Astrocyte of the cerebellum (primary cell): ENCODE results near the gene NOXO1.

Experiments used
- DNase-seq: peaks from one replicate; pipeline ENCODE4 v3.0.0-alpha.2; 2011; ENCODE audit warnings: low read depth
- H3K4me3 ChIP-seq: 2 replicates; pipeline ENCODE4 v1.5.1; 2011; ENCODE audit warnings: mild to moderate bottlenecking, low read depth, low read length, moderate library complexity
- in situ Hi-C: cut with HindIII; loops from 2 replicates; pipeline ENCODE4 v1.10.0; 2017; ENCODE audit warnings: low sequenced_read_pairs
- TF ChIP-seq, protein P1 (sequence below): IDR thresholded peaks from 2 replicates; pipeline ENCODE4 v1.5.1; 2012; ENCODE audit warnings: low read length, low read depth, moderate library complexity, mild to moderate bottlenecking; ENCODE audit errors: missing control alignments

The NOXO1 gene

DNA sequence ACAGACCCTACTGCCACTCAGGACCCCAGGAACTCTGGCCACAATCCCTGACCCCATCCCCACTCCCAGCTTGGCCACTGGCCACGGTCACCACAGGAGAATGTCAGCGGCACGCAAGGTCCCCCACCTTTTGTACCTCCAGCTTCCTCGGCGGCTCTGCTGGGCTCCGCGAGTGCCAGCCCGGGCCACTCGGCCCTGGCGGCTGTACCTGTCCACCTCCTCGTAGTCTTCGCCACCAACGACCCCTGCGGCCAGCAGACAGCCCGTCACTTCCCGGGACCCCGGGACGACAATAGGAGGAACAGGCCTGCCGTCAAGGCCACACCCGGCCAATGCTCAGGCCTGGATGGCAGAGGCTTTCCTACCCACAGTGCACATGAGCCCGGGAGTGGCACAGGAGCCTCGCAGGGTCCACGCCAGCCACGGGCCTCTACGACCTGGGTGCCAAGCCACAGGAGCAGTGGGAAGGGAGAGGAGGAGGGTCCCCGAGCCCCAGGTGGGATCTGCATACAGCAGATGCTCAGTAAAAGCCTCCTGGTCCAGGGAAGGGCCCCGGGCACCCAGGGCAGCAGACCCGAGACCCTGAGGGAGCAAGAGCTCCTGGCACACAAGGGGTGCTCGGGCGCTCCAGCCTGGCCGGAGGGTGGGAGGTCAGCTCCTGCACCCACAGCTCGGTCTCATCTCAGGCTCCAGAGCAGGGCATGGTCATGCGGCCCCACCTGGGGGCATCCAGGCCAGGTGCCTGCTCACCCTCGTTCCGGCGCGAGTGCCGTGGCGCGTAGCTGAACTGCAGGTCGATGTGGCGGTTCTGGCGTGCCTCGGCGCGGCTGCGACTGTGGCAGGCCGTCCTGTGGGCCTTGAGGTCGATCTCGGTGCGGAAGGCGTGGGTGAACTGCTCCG is 20.4 kb upstream of the NOXO1 start:
- TF ChIP-seq, protein P1, sequence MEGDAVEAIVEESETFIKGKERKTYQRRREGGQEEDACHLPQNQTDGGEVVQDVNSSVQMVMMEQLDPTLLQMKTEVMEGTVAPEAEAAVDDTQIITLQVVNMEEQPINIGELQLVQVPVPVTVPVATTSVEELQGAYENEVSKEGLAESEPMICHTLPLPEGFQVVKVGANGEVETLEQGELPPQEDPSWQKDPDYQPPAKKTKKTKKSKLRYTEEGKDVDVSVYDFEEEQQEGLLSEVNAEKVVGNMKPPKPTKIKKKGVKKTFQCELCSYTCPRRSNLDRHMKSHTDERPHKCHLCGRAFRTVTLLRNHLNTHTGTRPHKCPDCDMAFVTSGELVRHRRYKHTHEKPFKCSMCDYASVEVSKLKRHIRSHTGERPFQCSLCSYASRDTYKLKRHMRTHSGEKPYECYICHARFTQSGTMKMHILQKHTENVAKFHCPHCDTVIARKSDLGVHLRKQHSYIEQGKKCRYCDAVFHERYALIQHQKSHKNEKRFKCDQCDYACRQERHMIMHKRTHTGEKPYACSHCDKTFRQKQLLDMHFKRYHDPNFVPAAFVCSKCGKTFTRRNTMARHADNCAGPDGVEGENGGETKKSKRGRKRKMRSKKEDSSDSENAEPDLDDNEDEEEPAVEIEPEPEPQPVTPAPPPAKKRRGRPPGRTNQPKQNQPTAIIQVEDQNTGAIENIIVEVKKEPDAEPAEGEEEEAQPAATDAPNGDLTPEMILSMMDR: no peak
- no peak for DNase-seq
- H3K4me3 ChIP-seq: no peak overlapping the region
- in situ Hi-C loops: no loop called here

DNA sequence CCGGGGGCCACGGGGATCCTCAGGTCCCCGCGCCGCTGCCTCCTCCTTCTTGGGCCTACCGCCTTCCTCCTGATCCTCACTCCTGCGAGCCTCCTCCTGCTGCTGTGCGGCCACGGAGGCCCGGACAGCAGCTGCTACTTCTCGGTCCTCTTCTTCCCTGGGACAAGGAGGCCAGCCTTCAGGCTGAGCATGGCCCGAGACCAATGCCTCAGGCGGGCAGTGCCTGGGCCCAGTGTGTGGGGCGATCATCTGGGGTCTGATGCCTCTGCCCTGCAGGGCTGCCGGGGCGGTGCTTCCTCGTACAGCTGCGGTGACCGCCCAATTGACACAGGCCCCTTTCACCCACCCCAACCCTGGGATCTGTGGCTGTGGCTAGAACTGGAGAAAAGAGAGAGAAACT is 19.8 kb upstream of the NOXO1 start:
- TF ChIP-seq, protein P1: no peak
- in situ Hi-C loops: no loop called here
- DNase-seq: no peak
- no peak overlapping the region for H3K4me3 ChIP-seq

DNA sequence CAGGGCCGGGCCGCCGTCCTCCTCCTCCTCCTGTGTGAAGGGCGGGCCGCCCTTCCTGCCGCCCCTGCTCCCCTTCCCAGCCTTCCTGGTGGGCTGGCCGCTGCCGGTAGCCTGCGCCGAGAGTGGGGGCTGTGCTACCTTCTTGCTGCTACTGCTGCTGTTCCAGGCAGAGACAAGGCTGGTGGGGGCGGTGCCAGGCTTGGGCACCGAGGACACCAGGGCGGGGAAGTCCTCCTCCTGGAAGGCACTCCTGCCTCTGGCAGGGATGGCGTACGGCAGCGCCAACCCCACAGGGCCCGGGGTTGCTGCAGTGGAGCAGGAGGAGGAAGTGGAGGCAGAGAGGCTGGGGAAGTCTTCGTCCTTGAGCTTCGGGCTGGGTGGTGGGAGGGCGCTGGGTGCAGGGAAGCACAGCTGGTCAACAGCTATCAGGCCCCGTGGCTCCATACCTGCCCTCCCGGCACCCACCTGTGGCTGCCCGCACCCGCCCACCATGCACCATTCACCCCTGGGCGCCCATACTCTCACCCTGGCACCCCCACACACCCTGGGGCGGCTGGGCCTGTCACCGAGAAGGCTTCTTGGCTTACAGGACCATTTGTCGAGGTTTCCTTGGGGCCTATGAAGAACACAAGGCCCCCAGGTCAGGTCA is 18.7 kb upstream of the NOXO1 start:
- in situ Hi-C loops: no loop called here
- TF ChIP-seq, protein P1: no peak
- DNase-seq: no peak
- H3K4me3 ChIP-seq: no peak overlapping the region

DNA sequence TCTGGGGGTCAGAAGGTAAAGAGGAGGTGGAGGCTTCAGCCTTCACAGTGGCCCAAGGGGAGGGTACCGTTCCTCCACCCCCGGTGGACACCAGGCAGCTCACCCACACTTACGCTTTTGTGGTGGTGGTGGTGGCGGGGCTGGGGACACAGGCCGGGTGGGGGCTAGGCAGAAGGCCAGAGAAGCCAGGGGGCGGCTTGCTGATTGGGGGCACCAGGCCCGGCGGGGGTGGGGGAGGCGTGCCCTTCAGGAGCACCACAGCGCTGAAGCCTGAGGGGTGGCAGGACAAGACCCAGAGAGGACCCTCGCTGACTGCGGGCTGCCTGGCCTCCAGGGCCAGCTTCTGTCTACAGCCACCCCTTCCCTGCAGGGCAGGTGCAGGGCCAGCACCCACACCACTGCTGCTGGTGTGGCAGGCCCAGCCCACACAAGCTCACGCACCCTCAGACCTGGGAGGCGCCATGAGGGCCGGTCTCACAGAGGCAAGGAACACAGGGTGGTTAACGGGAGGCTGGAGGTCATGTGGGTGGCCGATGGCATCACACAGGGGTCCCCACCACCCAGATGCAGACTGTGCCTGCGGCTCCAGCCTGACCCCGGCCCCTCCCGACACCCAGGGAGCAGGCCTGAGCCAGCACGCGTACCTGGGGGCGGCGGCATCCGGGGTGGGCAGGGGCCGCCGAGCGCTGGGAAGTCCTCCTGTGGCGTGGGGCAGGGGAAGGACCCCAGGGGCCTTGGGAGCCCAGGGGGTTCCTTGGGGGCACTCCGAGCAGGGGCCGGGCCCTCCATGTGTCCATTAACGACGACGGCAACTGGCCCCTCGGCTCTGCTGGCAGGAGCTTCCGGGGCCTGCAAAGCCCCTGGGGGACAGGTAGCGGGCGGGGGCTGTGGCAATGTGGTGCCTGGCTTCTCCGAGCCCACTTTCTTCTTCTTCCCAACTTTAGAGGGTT is 17.9 kb upstream of the NOXO1 start:
- in situ Hi-C loops: no loop called here
- TF ChIP-seq, protein P1: no peak
- no peak overlapping the region for H3K4me3 ChIP-seq
- no peak for DNase-seq

DNA sequence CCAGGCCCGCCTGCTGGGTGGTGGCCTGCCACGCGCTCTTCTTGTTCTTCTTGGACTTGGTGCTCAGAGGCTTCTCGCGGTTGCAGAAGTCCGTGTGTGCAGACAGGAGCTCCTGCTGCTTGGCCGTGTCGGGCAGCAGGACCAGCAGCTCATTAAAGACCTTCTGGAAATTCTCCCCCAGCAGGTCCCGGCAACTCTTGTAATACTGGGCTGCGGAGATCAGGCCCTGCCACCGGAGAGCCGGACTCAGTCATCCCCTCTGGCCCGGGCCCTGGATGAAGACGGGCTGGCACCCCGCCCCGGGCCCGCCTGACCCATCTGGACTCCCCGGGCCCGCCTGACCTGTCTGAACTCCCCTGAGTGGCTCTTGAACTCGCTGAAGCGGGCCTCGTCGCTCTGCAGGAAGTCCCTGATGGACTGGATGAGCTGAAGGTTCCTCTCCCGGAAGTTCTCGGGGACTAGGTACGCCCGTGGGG is 17.1 kb upstream of the NOXO1 start:
- no peak for DNase-seq

More for the DNA sequence above, 17.1 kb upstream of the NOXO1 start:
- in situ Hi-C loops: no loop called here
- no peak overlapping the region for H3K4me3 ChIP-seq
- TF ChIP-seq, protein P1: no peak
